ENCODE measurements around the gene ROBO1. TPM values are rescaled to one million over a fixed set of nuclear protein-coding genes. Genes with fewer than 3 reads are reported as not detected.
"Not testable (repeated sequence)": the region's sequence is repeated elsewhere in the genome, so short reads cannot be mapped to it uniquely, and the experiment has no call there.

ROBO1 gene
- polyA plus RNA-seq, 4 donors = 0.81 to 12.2 (median 2.6) TPM

DNA sequence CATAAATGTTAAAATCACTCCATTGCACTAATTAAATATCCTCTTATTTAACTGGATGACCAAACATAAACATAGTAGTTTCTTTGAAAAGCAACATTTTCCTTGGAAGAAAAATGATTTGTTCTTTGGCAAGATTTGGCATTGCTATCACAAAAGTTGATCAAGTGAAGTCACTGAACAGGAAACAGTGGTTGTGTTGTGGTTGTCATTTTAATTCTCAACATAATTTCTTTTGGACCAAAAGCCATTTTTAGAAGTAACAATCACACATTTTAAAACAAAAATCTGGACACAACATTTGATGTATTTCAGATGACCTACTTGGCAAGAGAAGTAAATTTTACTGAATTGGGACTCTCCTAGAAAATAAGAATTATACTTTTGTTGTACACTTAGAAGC, 872.3 kb downstream of the ROBO1 start:
- DNase-seq (no peak), FAIRE-seq (no peak)
- Histone ChIP-seq H3K9me3 (ENCODE audit: control insufficient read depth in 2 of 2, insufficient read depth in 1 of 2, low read depth in 1 of 2, low read length in 1 of 2) (no peaks in the 10 kb centered on the region), H3K36me3 (ENCODE audit: control insufficient read depth in 3 of 3, insufficient read depth in 2 of 3, low read depth in 1 of 3, low read length in 3 of 3) (no peaks in the 10 kb centered on the region), H3K4me1 (ENCODE audit: control insufficient read depth in 3 of 3, insufficient read depth in 2 of 3, low read depth in 1 of 3, low read length in 2 of 3) (no peaks in the 10 kb centered on the region), H3K4me3 (ENCODE audit: low read depth in 1 of 3, low read length in 3 of 3) (no peak overlapping the region), H3K27ac (ENCODE audit: low read depth in 1 of 3, low read length in 2 of 3) (no peak overlapping the region), H3K27me3 (ENCODE audit: control insufficient read depth in 3 of 3, insufficient read depth in 3 of 3, low read length in 3 of 3) (no peaks in the 10 kb centered on the region)

DNA sequence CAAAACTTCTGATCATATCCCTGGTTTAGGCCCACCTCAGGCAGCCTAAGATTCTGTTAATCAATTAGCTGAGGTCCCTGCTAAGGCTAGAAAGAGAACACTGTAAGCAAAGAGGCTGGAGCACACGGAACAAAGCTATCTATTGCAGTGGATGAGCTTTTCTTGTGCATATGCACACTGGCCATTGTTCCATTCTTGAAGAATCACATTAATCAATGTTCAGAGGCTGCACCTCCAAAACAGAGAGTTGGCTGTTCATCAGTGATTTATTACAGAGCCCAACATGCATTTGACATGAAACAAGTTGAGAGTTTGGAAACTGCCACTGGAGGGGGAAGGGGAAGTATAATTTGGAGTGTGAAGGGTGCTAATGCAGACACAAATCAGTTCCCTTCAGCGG, 873.0 kb downstream of the ROBO1 start:
- no peak overlapping the region for H3K4me3 ChIP-seq (ENCODE audit: low read depth in 1 of 3, low read length in 3 of 3)

DNA sequence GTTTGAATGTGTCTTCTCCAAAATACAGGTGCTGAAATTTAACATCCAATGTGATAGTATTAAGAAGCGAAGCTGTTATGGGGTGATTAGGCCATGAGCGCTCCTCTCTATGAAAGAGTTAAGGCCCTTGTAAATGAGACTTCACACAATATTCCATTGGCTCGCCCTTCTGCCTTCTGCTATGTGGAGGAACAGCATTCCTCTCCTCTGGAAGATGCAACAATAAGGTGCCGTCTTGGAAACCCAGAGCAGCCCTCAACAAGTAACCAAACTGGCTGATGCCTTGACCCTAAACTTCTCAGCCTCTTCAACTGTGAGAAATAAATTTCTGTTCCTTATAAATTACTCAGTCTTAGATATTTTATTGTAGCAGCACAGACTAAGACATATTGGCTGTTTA, 874.6 kb downstream of the ROBO1 start:
- FAIRE-seq = no peak
- Histone ChIP-seq H3K4me1 (ENCODE audit: control insufficient read depth in 3 of 3, insufficient read depth in 2 of 3, low read depth in 1 of 3, low read length in 2 of 3) (no peaks in the 10 kb centered on the region), H3K4me3 (ENCODE audit: low read depth in 1 of 3, low read length in 3 of 3) (no peak overlapping the region), H3K36me3 (ENCODE audit: control insufficient read depth in 3 of 3, insufficient read depth in 2 of 3, low read depth in 1 of 3, low read length in 3 of 3) (no peaks in the 10 kb centered on the region), H3K27me3 (ENCODE audit: control insufficient read depth in 3 of 3, insufficient read depth in 3 of 3, low read length in 3 of 3) (no peaks in the 10 kb centered on the region), H3K27ac (ENCODE audit: low read depth in 1 of 3, low read length in 2 of 3) (no peak overlapping the region), H3K9me3 (ENCODE audit: control insufficient read depth in 2 of 2, insufficient read depth in 1 of 2, low read depth in 1 of 2, low read length in 1 of 2) (no peaks in the 10 kb centered on the region)
- DNase-seq = no peak
- 84 to 88% (median 85%) methylated on average over 4 of the region's 4 CpGs for WGBS, 3 donors

More for the DNA sequence above, 873.0 kb downstream of the ROBO1 start:
- FAIRE-seq (no peak), DNase-seq (no peak)
- Histone ChIP-seq H3K27me3 (ENCODE audit: control insufficient read depth in 3 of 3, insufficient read depth in 3 of 3, low read length in 3 of 3) (no peaks in the 10 kb centered on the region), H3K9me3 (ENCODE audit: control insufficient read depth in 2 of 2, insufficient read depth in 1 of 2, low read depth in 1 of 2, low read length in 1 of 2) (no peaks in the 10 kb centered on the region), H3K4me1 (ENCODE audit: control insufficient read depth in 3 of 3, insufficient read depth in 2 of 3, low read depth in 1 of 3, low read length in 2 of 3) (no peaks in the 10 kb centered on the region), H3K27ac (ENCODE audit: low read depth in 1 of 3, low read length in 2 of 3) (no peak overlapping the region), H3K36me3 (ENCODE audit: control insufficient read depth in 3 of 3, insufficient read depth in 2 of 3, low read depth in 1 of 3, low read length in 3 of 3) (no peaks in the 10 kb centered on the region)
- WGBS, 3 donors = 56 to 71% (median 63%) methylated on average over 2 of the region's 2 CpGs

DNA sequence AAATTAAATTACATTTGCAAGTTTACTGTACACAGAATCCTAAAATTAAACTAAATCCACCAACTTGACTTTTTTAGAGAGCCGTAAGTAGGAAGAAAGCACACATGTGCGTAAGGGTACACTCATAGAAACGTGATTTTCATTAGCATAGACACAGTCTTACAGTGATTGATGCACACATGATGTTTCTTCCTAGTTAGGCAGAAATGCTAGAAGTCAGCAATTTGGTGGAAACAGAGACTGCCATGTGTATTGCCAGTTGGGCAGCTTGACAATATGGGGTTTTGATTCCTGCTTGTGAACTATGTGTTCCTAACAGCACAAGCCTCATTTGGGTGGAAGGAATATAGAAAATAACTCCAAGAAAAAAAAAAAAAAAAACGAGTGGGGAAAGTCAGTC, 878.5 kb downstream of the ROBO1 start:
- Histone ChIP-seq H3K27ac (ENCODE audit: low read depth in 1 of 3, low read length in 2 of 3) (no peak overlapping the region), H3K4me3 (ENCODE audit: low read depth in 1 of 3, low read length in 3 of 3) (no peak overlapping the region), H3K27me3 (ENCODE audit: control insufficient read depth in 3 of 3, insufficient read depth in 3 of 3, low read length in 3 of 3) (no peaks in the 10 kb centered on the region), H3K4me1 (ENCODE audit: control insufficient read depth in 3 of 3, insufficient read depth in 2 of 3, low read depth in 1 of 3, low read length in 2 of 3) (no peaks in the 10 kb centered on the region), H3K36me3 (ENCODE audit: control insufficient read depth in 3 of 3, insufficient read depth in 2 of 3, low read depth in 1 of 3, low read length in 3 of 3) (no peaks in the 10 kb centered on the region), H3K9me3 (ENCODE audit: control insufficient read depth in 2 of 2, insufficient read depth in 1 of 2, low read depth in 1 of 2, low read length in 1 of 2) (no peaks in the 10 kb centered on the region)
- DNase-seq (no peak), FAIRE-seq (no peak)
- 59 to 73% (median 62%) methylated on average over 4 of the region's 4 CpGs for WGBS, 3 donors

DNA sequence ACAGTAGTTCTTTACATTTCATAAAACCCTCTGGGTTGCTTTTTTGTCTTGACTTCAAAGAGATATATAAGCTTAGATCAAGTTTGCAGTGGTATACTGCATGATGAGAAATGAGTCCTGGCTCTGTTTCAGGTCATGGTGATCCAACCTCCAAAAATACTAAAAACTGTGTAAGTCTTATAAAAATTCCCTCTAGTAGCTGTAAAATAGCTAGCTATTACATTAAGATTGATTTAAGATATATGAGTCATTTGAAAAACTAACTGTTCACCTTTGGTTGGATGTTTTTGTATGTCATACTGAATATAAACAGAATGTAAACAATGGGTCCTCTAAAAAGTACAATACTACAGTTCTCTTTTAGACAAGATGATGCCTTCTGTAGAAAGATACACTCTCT, 879.2 kb downstream of the ROBO1 start:
- Histone ChIP-seq H3K36me3 (ENCODE audit: control insufficient read depth in 3 of 3, insufficient read depth in 2 of 3, low read depth in 1 of 3, low read length in 3 of 3) (no peaks in the 10 kb centered on the region), H3K9me3 (ENCODE audit: control insufficient read depth in 2 of 2, insufficient read depth in 1 of 2, low read depth in 1 of 2, low read length in 1 of 2) (no peaks in the 10 kb centered on the region), H3K4me1 (ENCODE audit: control insufficient read depth in 3 of 3, insufficient read depth in 2 of 3, low read depth in 1 of 3, low read length in 2 of 3) (no peaks in the 10 kb centered on the region), H3K4me3 (ENCODE audit: low read depth in 1 of 3, low read length in 3 of 3) (no peak overlapping the region), H3K27ac (ENCODE audit: low read depth in 1 of 3, low read length in 2 of 3) (no peak overlapping the region), H3K27me3 (ENCODE audit: control insufficient read depth in 3 of 3, insufficient read depth in 3 of 3, low read length in 3 of 3) (no peaks in the 10 kb centered on the region)
- FAIRE-seq (no peak), DNase-seq (no peak)

DNA sequence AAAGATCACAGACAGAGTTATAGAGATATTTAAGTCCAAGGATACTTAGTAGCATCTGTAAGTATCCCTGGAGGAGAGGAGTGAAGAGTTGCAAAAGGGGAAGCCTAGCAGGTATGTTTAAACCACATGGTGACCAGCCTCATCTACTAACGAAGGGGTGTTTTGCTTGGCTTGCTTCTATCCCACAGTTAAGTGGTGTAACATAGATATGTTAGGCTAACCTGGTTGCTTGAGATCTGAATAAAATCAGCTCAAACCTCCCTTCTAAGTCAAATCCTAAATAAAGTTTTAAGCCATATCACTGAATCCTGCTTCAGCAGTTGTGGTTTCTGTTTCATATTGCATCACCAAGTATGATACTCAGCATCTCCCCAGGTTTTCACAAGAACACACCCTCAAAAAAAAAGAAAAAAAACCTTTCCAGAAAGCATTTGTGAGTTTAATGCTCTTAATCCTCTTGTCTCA, 880.2 kb downstream of the ROBO1 start:
- 43 to 66% (median 50%) methylated on average over 1 of the region's 1 CpG for WGBS, 3 donors
- H3K4me3 ChIP-seq (ENCODE audit: low read depth in 1 of 3, low read length in 3 of 3) = no peak overlapping the region
- no peaks in the 10 kb centered on the region for H3K27me3 ChIP-seq (ENCODE audit: control insufficient read depth in 3 of 3, insufficient read depth in 3 of 3, low read length in 3 of 3)
- H3K9me3 ChIP-seq (ENCODE audit: control insufficient read depth in 2 of 2, insufficient read depth in 1 of 2, low read depth in 1 of 2, low read length in 1 of 2) = no peaks in the 10 kb centered on the region
- no peak overlapping the region for H3K27ac ChIP-seq (ENCODE audit: low read depth in 1 of 3, low read length in 2 of 3)
- no peaks in the 10 kb centered on the region for H3K36me3 ChIP-seq (ENCODE audit: control insufficient read depth in 3 of 3, insufficient read depth in 2 of 3, low read depth in 1 of 3, low read length in 3 of 3)
- DNase-seq = no peak
- no peaks in the 10 kb centered on the region for H3K4me1 ChIP-seq (ENCODE audit: control insufficient read depth in 3 of 3, insufficient read depth in 2 of 3, low read depth in 1 of 3, low read length in 2 of 3)
- no peak for FAIRE-seq

DNA sequence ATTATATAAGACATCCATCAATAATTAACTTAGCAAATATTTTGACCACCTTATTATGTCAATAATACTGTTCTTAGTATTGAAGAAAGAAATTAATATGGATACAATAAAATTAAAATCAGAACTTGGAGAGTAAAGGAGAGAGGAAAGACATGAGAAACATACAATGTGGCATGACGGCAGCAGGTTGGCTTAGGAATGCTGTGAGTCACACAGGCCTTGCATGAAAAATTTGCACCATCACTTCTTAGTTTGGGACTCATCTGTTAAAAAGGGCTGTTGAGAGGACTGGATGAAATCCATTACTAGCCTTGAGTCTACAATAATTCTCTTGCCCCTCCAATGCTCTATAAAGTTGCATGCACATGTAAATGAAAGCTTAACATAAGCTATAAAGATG, 880.8 kb downstream of the ROBO1 start:
- FAIRE-seq (no peak), DNase-seq (no peak)
- Histone ChIP-seq H3K9me3 (ENCODE audit: control insufficient read depth in 2 of 2, insufficient read depth in 1 of 2, low read depth in 1 of 2, low read length in 1 of 2) (no peaks in the 10 kb centered on the region), H3K4me1 (ENCODE audit: control insufficient read depth in 3 of 3, insufficient read depth in 2 of 3, low read depth in 1 of 3, low read length in 2 of 3) (no peaks in the 10 kb centered on the region), H3K27ac (ENCODE audit: low read depth in 1 of 3, low read length in 2 of 3) (no peak overlapping the region), H3K27me3 (ENCODE audit: control insufficient read depth in 3 of 3, insufficient read depth in 3 of 3, low read length in 3 of 3) (no peaks in the 10 kb centered on the region), H3K4me3 (ENCODE audit: low read depth in 1 of 3, low read length in 3 of 3) (no peak overlapping the region), H3K36me3 (ENCODE audit: control insufficient read depth in 3 of 3, insufficient read depth in 2 of 3, low read depth in 1 of 3, low read length in 3 of 3) (no peaks in the 10 kb centered on the region)
- WGBS, 3 donors = 76 to 86% (median 79%) methylated on average over 1 of the region's 1 CpG

DNA sequence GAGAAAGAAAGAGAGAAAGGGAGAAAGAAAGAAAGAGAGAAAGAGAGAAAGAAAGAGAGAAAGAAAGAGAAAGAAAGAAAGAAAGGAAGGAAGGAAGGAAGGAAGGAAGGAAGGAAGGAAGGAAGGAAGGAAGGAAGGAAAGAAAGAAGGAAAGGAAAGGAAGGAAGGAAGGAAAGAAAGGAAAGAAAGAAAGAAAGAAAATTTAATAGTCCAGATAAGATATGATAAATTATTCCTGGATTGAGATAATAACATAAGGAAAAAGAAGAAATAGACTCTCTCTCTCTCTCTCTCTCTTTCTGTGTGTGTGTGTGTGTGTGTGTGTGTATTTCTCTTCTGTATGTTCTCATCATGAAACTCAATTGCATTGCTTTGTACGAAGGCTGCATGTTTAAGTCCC, 883.2 kb downstream of the ROBO1 start:
- not testable (repeated sequence) for FAIRE-seq; H3K27ac ChIP-seq (ENCODE audit: low read depth in 1 of 3, low read length in 2 of 3); H3K4me3 ChIP-seq (ENCODE audit: low read depth in 1 of 3, low read length in 3 of 3); H3K9me3 ChIP-seq (ENCODE audit: control insufficient read depth in 2 of 2, insufficient read depth in 1 of 2, low read depth in 1 of 2, low read length in 1 of 2); H3K36me3 ChIP-seq (ENCODE audit: control insufficient read depth in 3 of 3, insufficient read depth in 2 of 3, low read depth in 1 of 3, low read length in 3 of 3); H3K27me3 ChIP-seq (ENCODE audit: control insufficient read depth in 3 of 3, insufficient read depth in 3 of 3, low read length in 3 of 3); DNase-seq; H3K4me1 ChIP-seq (ENCODE audit: control insufficient read depth in 3 of 3, insufficient read depth in 2 of 3, low read depth in 1 of 3, low read length in 2 of 3)
- 67 to 85% (median 72%) methylated on average over 1 of the region's 1 CpG for WGBS, 3 donors

DNA sequence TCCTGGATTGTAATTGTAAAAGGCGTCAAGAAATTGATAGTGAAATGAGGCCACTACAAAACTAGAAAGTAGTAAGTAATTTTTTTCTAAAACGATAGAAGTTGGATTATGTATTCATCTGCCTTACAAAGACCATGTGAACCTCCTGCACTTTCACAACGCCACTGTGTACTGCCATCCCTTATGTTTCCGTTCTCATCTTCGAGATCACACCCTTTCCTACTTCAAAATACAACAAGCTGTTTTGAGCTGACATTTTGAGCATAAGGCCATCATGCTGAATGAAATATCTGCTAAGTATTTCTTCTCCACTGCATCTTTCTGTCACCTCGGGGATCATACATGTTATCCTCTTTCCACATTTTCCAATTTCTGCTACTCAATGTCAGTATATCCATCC, 885.5 kb downstream of the ROBO1 start:
- 82 to 85% (median 83%) methylated on average over 6 of the region's 6 CpGs for WGBS, 3 donors
- Histone ChIP-seq H3K27ac (ENCODE audit: low read depth in 1 of 3, low read length in 2 of 3) (no peak overlapping the region), H3K27me3 (ENCODE audit: control insufficient read depth in 3 of 3, insufficient read depth in 3 of 3, low read length in 3 of 3) (no peaks in the 10 kb centered on the region), H3K4me3 (ENCODE audit: low read depth in 1 of 3, low read length in 3 of 3) (no peak overlapping the region), H3K9me3 (ENCODE audit: control insufficient read depth in 2 of 2, insufficient read depth in 1 of 2, low read depth in 1 of 2, low read length in 1 of 2) (no peaks in the 10 kb centered on the region), H3K4me1 (ENCODE audit: control insufficient read depth in 3 of 3, insufficient read depth in 2 of 3, low read depth in 1 of 3, low read length in 2 of 3) (no peaks in the 10 kb centered on the region), H3K36me3 (ENCODE audit: control insufficient read depth in 3 of 3, insufficient read depth in 2 of 3, low read depth in 1 of 3, low read length in 3 of 3) (no peaks in the 10 kb centered on the region)
- FAIRE-seq = no peak
- no peak for DNase-seq

Measured in small intestine (tissue), 7 donors.